Lung (tissue), 12 donors: Measurements from ENCODE around the gene GALNS. TPM values are rescaled to one million over a fixed set of nuclear protein-coding genes. Genes with fewer than 3 reads are reported as not detected.

Source experiments
- ATAC-seq: fragments of 200-7000 bp; cut with Tn5 transposase; one replicate; pipeline ENCODE4 v1.9.1; 2020; ENCODE audit warnings: moderate number of reproducible peaks; ENCODE audit not compliant: insufficient read depth, low FRiP score
- DNase-seq, 3 donors: peaks; one replicate each; pipeline ENCODE4 v3.0.0-alpha.2; 2013 to 2017
- H3K27ac ChIP-seq, 2 donors: one replicate each; pipeline ENCODE4 v1.5.1; 2013; ENCODE audit warnings: mild to moderate bottlenecking in 2 of 2, moderate library complexity in 2 of 2, control low read depth in 1 of 2, inconsistent platforms in 1 of 2, low read depth in 1 of 2, low read length in 1 of 2
- H3K27me3 ChIP-seq, 3 donors: one replicate each; pipeline ENCODE4 v1.5.1; 2013; ENCODE audit warnings: low read length in 2 of 3; ENCODE audit not compliant: control insufficient read depth in 3 of 3, insufficient read depth in 3 of 3
- H3K36me3 ChIP-seq, 4 donors: one replicate each; pipeline ENCODE4 v1.5.1; 2013; ENCODE audit warnings: low read length in 4 of 4, mild to moderate bottlenecking in 1 of 4, moderate library complexity in 1 of 4; ENCODE audit not compliant: control insufficient read depth in 4 of 4, insufficient read depth in 4 of 4
- H3K4me1 ChIP-seq, 5 donors: one replicate each; pipeline ENCODE4 v1.5.1; 2013; ENCODE audit warnings: low read length in 5 of 5, mild to moderate bottlenecking in 2 of 5, moderate library complexity in 1 of 5; ENCODE audit not compliant: control insufficient read depth in 5 of 5, insufficient read depth in 5 of 5
- H3K4me3 ChIP-seq: one replicate; pipeline ENCODE4 v1.5.1; 2013; ENCODE audit warnings: mild to moderate bottlenecking, control low read depth, moderate library complexity
- H3K9ac ChIP-seq, 2 donors: one replicate each; pipeline ENCODE4 v1.5.1; 2013; ENCODE audit warnings: low read length in 2 of 2, control low read depth in 1 of 2; ENCODE audit not compliant: insufficient read depth in 1 of 2
- H3K9me3 ChIP-seq, 4 donors: one replicate each; pipeline ENCODE4 v1.5.1; 2013; ENCODE audit warnings: low read length in 3 of 4, mild to moderate bottlenecking in 1 of 4, moderate library complexity in 1 of 4; ENCODE audit not compliant: control insufficient read depth in 4 of 4, insufficient read depth in 3 of 4
- CTCF ChIP-seq: IDR thresholded peaks from 2 replicates; pipeline ENCODE4 v1.5.1; 2012; ENCODE audit warnings: mild to moderate bottlenecking; ENCODE audit errors: control extremely low read depth, extremely low read depth
- WGBS, 2 donors: extraction: QIAGEN DNeasy Blood & Tissue Kit; methylation state at CpG; one replicate each; pipeline ENCODE4 v1.1.7; 2013; 5-methylcytosine and 5-hydroxymethylcytosine counted together
- polyA plus RNA-seq, 2 donors: library from polyadenylated mRNA; stranded (reverse); fragments of 200-250 nt; gene quantifications; one replicate each; pipeline ENCODE4 v1.2.1, GENCODE V29; 2013
- total RNA-seq, 2 donors: library from RNA; depleted of rRNA in 1 of 2; stranded (reverse); fragments of >200 nt in 1 of 2; gene quantifications; one replicate each; pipeline ENCODE4 v1.2.1, GENCODE V29; 2014 to 2021
- donor health status: control.
- donor health status: control.
- donor health status: Bipolar disorder and iron deficiency.
- donor health status: healthy.
- donor health status: DM: yes; HTN: yes; CAD: no.

The GALNS gene
- total and polyA plus RNA-seq, 4 donors, result 21.4 to 61.9 (median 30.3) TPM

- WGBS, 2 donors, result 84 to 92% methylated on average over 16 of the region's 16 CpGs
- DNase-seq (no peak), ATAC-seq (no peak)
- no peaks in the 10 kb centered on the region for H3K9me3 ChIP-seq
- H3K4me1 ChIP-seq, result peaks cover 0 to 12% (median 2%) of the 10 kb centered on the region in 5 donors
- H3K36me3 ChIP-seq, result peaks cover 0 to 26% (median 3%) of the 10 kb centered on the region in 4 donors
- H3K27ac ChIP-seq, result no peak overlapping the region
- no peak overlapping the region for H3K9ac ChIP-seq
- H3K4me3 ChIP-seq, result no peak overlapping the region
- no peaks in the 10 kb centered on the region for H3K27me3 ChIP-seq
- no peak for TF ChIP-seq CTCF
Measured at GRCh38 chr16:88819126-88819525, 37.6 kb downstream of the GALNS start.

- ATAC-seq (no peak), DNase-seq (no peak)
- WGBS, 2 donors, result 75 to 80% methylated on average over 18 of the region's 18 CpGs
- H3K4me1 ChIP-seq, result peaks cover 0 to 12% (median 2%) of the 10 kb centered on the region in 5 donors
- no peaks in the 10 kb centered on the region for H3K27me3 ChIP-seq
- no peak overlapping the region for H3K4me3 ChIP-seq
- H3K9me3 ChIP-seq, result no peaks in the 10 kb centered on the region
- H3K36me3 ChIP-seq, result peaks cover 0 to 25% (median 3%) of the 10 kb centered on the region in 4 donors
- no peak overlapping the region for H3K9ac ChIP-seq
- H3K27ac ChIP-seq, result no peak overlapping the region
- no peak for TF ChIP-seq CTCF
Measured at GRCh38 chr16:88818575-88818874, 38.2 kb downstream of the GALNS start.

- Histone ChIP-seq H3K27me3 (no peaks in the 10 kb centered on the region), H3K9ac (no peak overlapping the region), H3K27ac (no peak overlapping the region), H3K36me3 (peaks cover 0 to 24% (median 3%) of the 10 kb centered on the region in 4 donors), H3K4me3 (no peak overlapping the region), H3K4me1 (peaks cover 0 to 12% (median 2%) of the 10 kb centered on the region in 5 donors), H3K9me3 (no peaks in the 10 kb centered on the region)
- DNase-seq, result peak; percentile 69 to 79 (median 77)
- no peak for TF ChIP-seq CTCF
- ATAC-seq, result no peak
- 83 to 84% methylated on average over 37 to 40 of the region's 40 CpGs for WGBS, 2 donors
Measured at GRCh38 chr16:88817785-88818574, 38.8 kb downstream of the GALNS start.
